GM12864 (cell line): ENCODE measurements around the gene YTHDF1.
A peak's percentile ranks its signal among the peaks of the same experiment; 100 is the strongest.

ENCODE experiments used
- DNase-seq: peaks from one replicate; pipeline ENCODE4 v3.0.0-alpha.2; 2011; ENCODE audit warnings: low read depth
- H3K4me3 ChIP-seq: 2 replicates; pipeline ENCODE4 v1.5.1; 2011; ENCODE audit warnings: mild to moderate bottlenecking, low read depth, low read length, control low read depth
- TF ChIP-seq, protein P1 (sequence below): IDR thresholded peaks from 2 replicates; pipeline ENCODE4 v1.5.1; 2011; ENCODE audit warnings: low read depth, mild to moderate bottlenecking, moderate library complexity, low read length, control low read depth, inconsistent platforms; ENCODE audit errors: missing control alignments

The YTHDF1 gene

DNA sequence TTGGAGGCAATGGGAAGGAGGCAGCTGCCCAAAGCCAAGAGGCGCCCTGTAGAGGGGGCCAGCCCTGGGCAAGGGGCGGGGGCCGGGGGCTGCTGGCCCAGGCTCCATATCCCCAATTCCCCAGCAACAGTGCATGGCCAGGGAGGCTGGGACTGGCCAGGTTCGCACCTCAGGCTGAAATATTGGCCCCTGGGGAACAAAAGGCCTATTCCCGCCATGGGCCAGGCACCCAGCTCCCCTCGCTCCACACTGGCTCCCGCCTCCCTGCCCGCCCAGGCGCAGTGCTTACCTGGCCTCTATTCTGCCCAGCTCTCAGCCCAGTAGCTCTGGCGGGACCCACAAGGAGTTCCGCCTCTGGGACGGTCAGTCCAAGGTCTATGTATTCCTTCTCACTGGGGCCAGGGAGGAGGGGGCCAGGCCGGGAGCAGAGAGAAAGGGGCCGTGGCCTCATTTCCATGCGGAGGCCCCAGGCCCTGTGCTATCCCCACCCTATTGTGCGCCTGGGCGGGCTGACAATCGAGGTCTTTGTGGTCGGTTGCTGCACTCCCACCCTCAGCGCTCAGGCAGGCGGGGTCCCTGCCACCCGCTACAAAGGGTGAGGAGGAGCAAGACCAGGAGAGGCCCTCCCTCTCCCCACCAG, 42.3 kb downstream of the YTHDF1 start:
- DNase-seq: no peak
- TF ChIP-seq, protein P1, sequence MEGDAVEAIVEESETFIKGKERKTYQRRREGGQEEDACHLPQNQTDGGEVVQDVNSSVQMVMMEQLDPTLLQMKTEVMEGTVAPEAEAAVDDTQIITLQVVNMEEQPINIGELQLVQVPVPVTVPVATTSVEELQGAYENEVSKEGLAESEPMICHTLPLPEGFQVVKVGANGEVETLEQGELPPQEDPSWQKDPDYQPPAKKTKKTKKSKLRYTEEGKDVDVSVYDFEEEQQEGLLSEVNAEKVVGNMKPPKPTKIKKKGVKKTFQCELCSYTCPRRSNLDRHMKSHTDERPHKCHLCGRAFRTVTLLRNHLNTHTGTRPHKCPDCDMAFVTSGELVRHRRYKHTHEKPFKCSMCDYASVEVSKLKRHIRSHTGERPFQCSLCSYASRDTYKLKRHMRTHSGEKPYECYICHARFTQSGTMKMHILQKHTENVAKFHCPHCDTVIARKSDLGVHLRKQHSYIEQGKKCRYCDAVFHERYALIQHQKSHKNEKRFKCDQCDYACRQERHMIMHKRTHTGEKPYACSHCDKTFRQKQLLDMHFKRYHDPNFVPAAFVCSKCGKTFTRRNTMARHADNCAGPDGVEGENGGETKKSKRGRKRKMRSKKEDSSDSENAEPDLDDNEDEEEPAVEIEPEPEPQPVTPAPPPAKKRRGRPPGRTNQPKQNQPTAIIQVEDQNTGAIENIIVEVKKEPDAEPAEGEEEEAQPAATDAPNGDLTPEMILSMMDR: no peak
- no peak overlapping the region for H3K4me3 ChIP-seq

DNA sequence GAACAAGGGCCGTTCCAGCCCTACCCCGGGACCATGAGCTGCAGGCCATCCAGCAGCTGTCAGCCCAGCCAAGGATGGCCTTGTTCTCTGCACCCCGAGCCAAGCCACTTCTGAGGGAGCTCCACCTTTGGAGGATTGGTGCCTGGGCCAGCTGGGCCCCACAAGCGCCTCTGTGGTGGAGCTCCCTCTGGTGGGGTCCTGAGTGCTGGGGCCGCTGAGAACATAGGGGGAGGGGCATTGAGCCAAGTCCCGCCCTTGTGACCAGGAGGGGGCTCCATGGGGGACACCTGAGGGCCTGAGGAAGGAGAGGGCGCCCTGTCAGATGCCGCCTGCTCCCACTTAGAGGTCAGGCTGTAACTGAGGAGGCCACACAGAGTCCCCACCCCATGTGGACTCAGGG, 43.2 kb downstream of the YTHDF1 start:
- no peak for DNase-seq
- no peak overlapping the region for H3K4me3 ChIP-seq

DNA sequence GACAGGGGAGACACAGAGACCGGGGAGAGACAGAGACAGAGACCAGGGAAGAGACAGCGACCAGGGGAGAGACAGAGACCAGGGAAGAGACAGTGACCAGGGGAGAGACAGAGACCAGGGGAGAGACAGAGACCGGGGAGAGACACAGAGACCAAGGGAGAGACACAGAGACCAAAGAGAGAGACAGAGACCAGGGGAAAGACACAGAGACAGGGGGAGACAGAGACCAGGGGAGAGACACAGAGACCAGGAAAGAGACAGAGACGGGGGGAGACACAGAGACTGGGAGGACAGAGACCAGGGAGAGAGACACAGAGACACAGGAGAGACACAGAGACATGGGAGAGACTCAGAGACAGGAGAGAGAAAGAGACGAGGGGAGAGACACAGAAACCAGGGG, 43.9 kb downstream of the YTHDF1 start:
- TF ChIP-seq, protein P1: no peak

More for the DNA sequence above, 43.2 kb downstream of the YTHDF1 start:
- TF ChIP-seq, protein P1: peak; percentile 31

DNA sequence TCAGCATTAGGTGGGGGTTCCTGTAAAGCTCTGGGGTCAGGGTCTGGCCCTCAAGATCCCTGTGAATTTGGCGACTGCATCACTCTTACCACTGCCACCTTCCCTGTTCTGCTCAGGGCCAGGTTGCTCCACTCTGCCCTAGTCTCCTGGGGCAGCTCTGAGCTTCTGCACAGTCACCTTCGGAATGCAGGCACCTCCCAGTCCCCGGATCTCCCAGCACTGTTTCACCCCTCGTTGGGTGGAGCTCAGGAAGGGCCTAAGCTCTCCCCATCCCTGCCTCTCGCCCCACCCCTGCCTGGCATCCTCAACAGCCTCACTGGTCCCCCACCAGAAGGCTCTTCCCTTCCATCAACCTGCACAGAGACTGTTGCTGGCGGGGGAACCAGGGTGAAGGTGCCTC, 46.2 kb downstream of the YTHDF1 start:
- H3K4me3 ChIP-seq: no peak overlapping the region
- no peak for DNase-seq
- TF ChIP-seq, protein P1: no peak

More for the DNA sequence above, 43.9 kb downstream of the YTHDF1 start:
- no peak for DNase-seq
- no peak overlapping the region for H3K4me3 ChIP-seq

DNA sequence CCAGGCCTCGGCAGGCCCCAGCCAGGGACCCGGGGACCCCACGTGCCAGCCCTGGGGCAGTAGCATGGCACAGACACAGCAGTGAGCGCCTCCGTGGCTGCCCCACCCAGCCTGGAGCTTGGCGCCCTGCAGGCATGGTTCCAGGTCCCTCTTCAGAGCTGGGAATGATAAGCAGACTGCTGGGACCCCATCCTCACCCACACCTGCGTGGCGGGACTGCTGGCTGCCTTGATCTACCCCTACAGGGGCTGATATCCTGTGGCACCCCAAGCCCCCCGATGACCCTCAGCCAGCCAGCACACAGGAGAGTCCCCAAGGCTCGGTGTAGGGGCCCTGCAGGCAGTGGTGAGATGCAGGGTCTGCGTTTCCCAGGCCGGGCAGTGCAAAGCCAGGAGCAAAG, 47.1 kb downstream of the YTHDF1 start:
- no peak for DNase-seq
- no peak overlapping the region for H3K4me3 ChIP-seq
- TF ChIP-seq, protein P1: no peak

DNA sequence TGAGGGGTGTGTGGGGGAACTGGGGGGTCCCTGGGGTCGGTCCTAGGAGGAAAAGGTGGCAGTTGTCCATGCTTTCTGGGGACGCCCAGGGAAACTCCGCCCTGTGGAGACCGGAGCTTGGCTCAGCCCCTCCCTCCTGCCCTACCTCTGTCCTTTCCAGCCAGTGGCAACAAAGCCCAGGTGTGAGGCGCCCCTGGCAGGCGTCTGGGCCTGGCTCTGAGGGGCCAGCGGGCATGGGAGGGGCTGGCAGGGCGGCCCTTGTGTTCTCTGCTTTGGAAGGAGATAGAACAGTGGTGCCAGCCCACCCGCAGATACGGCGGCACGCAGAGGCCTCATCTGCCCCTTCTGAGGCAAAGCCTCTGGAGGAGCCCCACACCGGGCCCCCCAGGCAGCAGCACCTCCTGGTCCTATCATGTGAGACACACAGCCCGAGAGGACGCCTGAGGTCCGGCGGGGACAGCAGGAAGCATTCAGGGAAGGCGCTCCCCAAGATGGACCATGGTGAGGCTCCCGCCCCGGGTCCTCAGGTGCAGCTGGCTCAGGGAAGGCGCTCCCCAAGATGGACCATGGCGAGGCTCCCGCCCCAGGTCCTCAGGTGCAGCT, 47.9 kb downstream of the YTHDF1 start:
- H3K4me3 ChIP-seq: no peak overlapping the region
- DNase-seq: no peak
- TF ChIP-seq, protein P1: no peak
